HepG2 (cell line): Measurements from ENCODE around the gene TUBG2. TPM values are rescaled to one million over a fixed set of nuclear protein-coding genes. Genes with fewer than 3 reads are reported as not detected.

Experiments used
- CAMTA2 ChIP-seq: sonication (generic); formaldehyde crosslinking; IDR thresholded peaks from 2 replicates; pipeline ENCODE4 v1.4.0; 2020; ENCODE audit warnings: mild to moderate bottlenecking, missing genetic modification reagents, borderline replicate concordance
- DPF2 ChIP-seq: sonication (generic); formaldehyde crosslinking; IDR thresholded peaks from 2 replicates; pipeline ENCODE4 v1.4.0; 2020; ENCODE audit warnings: mild to moderate bottlenecking, low read depth, missing genetic modification reagents, borderline replicate concordance
- FOXK1 ChIP-seq: sonication (generic); formaldehyde crosslinking; IDR thresholded peaks from 2 replicates; pipeline ENCODE4 v1.4.0; 2020; ENCODE audit warnings: low read depth, missing genetic modification reagents, borderline replicate concordance
- HNRNPH1 ChIP-seq: fragments of 200-400 bp; formaldehyde crosslinking; optimal IDR thresholded peaks from 2 replicates; pipeline ENCODE3; 2017; ENCODE audit warnings: mild to moderate bottlenecking, low read depth, low read length
- MIER2 ChIP-seq: IDR thresholded peaks from 2 replicates; pipeline ENCODE4 v1.6.1; 2016; ENCODE audit warnings: missing biosample characterization, missing genetic modification reagents
- NCOR1 ChIP-seq: fragments of 200-600 bp; sonication (generic); IDR thresholded peaks from 2 replicates; pipeline ENCODE4 v1.7.0; 2017; ENCODE audit warnings: antibody characterized with exemption, low read length, borderline replicate concordance
- NFE2L1 ChIP-seq: sonication (generic); formaldehyde crosslinking; IDR thresholded peaks from 2 replicates; pipeline ENCODE4 v1.4.0; 2020; ENCODE audit warnings: missing genetic modification reagents, mild to moderate bottlenecking, borderline replicate concordance
- REL ChIP-seq: sonication (generic); formaldehyde crosslinking; conservative IDR thresholded peaks from 2 replicates; pipeline ENCODE4 v1.8.0; 2022; ENCODE audit warnings: mild to moderate bottlenecking, missing genetic modification reagents, moderate library complexity
- REST ChIP-seq, 2 experiments: IDR thresholded peaks; 2 replicates each; pipeline ENCODE4 v1.6.1; 2011 to 2012; ENCODE audit warnings: low read length in 2 of 2, borderline replicate concordance in 1 of 2, low read depth in 1 of 2, mild to moderate bottlenecking in 1 of 2, moderate library complexity in 1 of 2
- RXRA ChIP-seq: sonication (generic); formaldehyde crosslinking; IDR thresholded peaks from 2 replicates; pipeline ENCODE4 v1.5.1; 2020; ENCODE audit warnings: missing genetic modification reagents
- TBX2 ChIP-seq: sonication (generic); formaldehyde crosslinking; IDR thresholded peaks from 2 replicates; pipeline ENCODE4 v1.5.0; 2020; ENCODE audit warnings: missing genetic modification reagents, mild to moderate bottlenecking, borderline replicate concordance
- TGIF2 ChIP-seq: IDR thresholded peaks from 2 replicates; pipeline ENCODE4 v1.6.1; 2016; ENCODE audit warnings: control low read depth, missing compliant biosample characterization
- ZNF12 ChIP-seq: sonication (generic); formaldehyde crosslinking; IDR thresholded peaks from 2 replicates; pipeline ENCODE4 v1.5.0; 2020; ENCODE audit warnings: missing genetic modification reagents
- ZNF282 ChIP-seq: fragments of 450-650 bp; IDR thresholded peaks from 2 replicates; pipeline ENCODE4 v1.6.1; 2018; ENCODE audit not compliant: partially characterized antibody
- ZNF331 ChIP-seq: sonication (generic); formaldehyde crosslinking; IDR thresholded peaks from 2 replicates; pipeline ENCODE4 v1.4.0; 2020; ENCODE audit warnings: missing genetic modification reagents
- ZNF431 ChIP-seq: sonication (generic); formaldehyde crosslinking; IDR thresholded peaks from 2 replicates; pipeline ENCODE4 v1.9.0; 2022; ENCODE audit warnings: missing genetic modification reagents, low read depth, mild to moderate bottlenecking, borderline replicate concordance
- ZNF451 ChIP-seq: sonication (generic); formaldehyde crosslinking; IDR thresholded peaks from 2 replicates; pipeline ENCODE4 v1.5.0; 2020; ENCODE audit warnings: mild to moderate bottlenecking, missing genetic modification reagents
- ZNF512 ChIP-seq: sonication (generic); formaldehyde crosslinking; IDR thresholded peaks from 2 replicates; pipeline ENCODE4 v1.4.0; 2020; ENCODE audit warnings: mild to moderate bottlenecking, missing genetic modification reagents
- ZNF776 ChIP-seq: sonication (generic); formaldehyde crosslinking; IDR thresholded peaks from 2 replicates; pipeline ENCODE4 v1.4.0; 2020; ENCODE audit warnings: mild to moderate bottlenecking, missing genetic modification reagents
- ZNF841 ChIP-seq: sonication (generic); formaldehyde crosslinking; IDR thresholded peaks from 2 replicates; pipeline ENCODE4 v1.8.1; 2023; ENCODE audit warnings: missing genetic modification reagents, borderline replicate concordance
- ZNF879 ChIP-seq: sonication (generic); formaldehyde crosslinking; IDR thresholded peaks from 2 replicates; pipeline ENCODE4 v1.8.1; 2023; ENCODE audit warnings: missing genetic modification reagents
- ZSCAN31 ChIP-seq: sonication (generic); formaldehyde crosslinking; IDR thresholded peaks from 2 replicates; pipeline ENCODE4 v1.5.0; 2020; ENCODE audit warnings: low read depth, mild to moderate bottlenecking, missing genetic modification reagents
- ZUFSP ChIP-seq: sonication (generic); formaldehyde crosslinking; IDR thresholded peaks from 2 replicates; pipeline ENCODE4 v1.9.0; 2021; ENCODE audit warnings: missing genetic modification reagents, mild to moderate bottlenecking, borderline replicate concordance
- polyA plus RNA-seq, 8 experiments: library from polyadenylated mRNA; depleted of rRNA in 3 of 8; stranded (reverse) in 7 of 8; unstranded in 1 of 8; fragments of >200 nt; fragmentation: Illumina TruSeq in 4 of 8; extraction: Trizol in 4 of 8; gene quantifications; 2 replicates each; pipeline versions ENCODE4 v1.2.1 to v1.2.3, GENCODE V29; 2011 to 2016; ENCODE audit warnings: low read depth in 4 of 8, missing spikeins in 1 of 8, mixed read lengths in 1 of 8; ENCODE audit not compliant: insufficient read depth in 1 of 8
- total RNA-seq, 5 experiments: library from RNA; depleted of rRNA; stranded (reverse); fragments of >200 nt; fragmentation: Illumina TruSeq; extraction: Trizol; gene quantifications; 2 replicates each; pipeline ENCODE4 v1.2.3, GENCODE V29; 2016; ENCODE audit warnings: low read depth in 1 of 5

Gene TUBG2
- total and polyA plus RNA-seq, 2 of the 13 experiments (the other 11 are each of a cell fraction or from before 2014, with no cell fraction given) = 16.0 to 42.3 TPM

GRCh38 chr17:42659079-42659931 is at the start of gene TUBG2 (continued):
- TF ChIP-seq TBX2 (CRISPR knock-in tag) (peak; percentile 20; the same call in 1 of the 2 replicates), ZNF331 (CRISPR knock-in tag) (peak; percentile 80), NCOR1 (no peak), CAMTA2 (CRISPR knock-in tag) (no peak), ZNF776 (CRISPR knock-in tag) (peak; percentile 90), ZNF431 (CRISPR knock-in tag) (no peak), ZNF879 (no peak), ZNF282 (no peak), RXRA (CRISPR knock-in tag) (peak; percentile 54), REST (IDR thresholded peaks at IDR 0.05; ENCODE audit: borderline replicate concordance in 1 of 2, low read depth in 1 of 2, low read length in 2 of 2) (no peak), REL (CRISPR knock-in tag) (peak; percentile 72; the same call in 1 of the 2 replicates), ZSCAN31 (CRISPR knock-in tag) (no peak), HNRNPH1 (peak; percentile 82), ZNF841 (CRISPR knock-in tag) (no peak), ZUFSP (CRISPR knock-in tag) (no peak), FOXK1 (CRISPR knock-in tag) (peak; percentile 63; the same call in 1 of the 2 replicates), ZNF512 (CRISPR knock-in tag) (no peak), ZNF12 (no peak), NFE2L1 (CRISPR knock-in tag) (no peak), TGIF2 (CRISPR knock-in tag) (no peak; the same call in 1 of the 2 replicates), ZNF451 (CRISPR knock-in tag) (peak; percentile 59; the same call in 1 of the 2 replicates), MIER2 (no peak), DPF2 (CRISPR knock-in tag) (no peak)
